ENCODE results near the gene SGK2. TPM values are rescaled to one million over a fixed set of nuclear protein-coding genes. Genes with fewer than 3 reads are reported as not detected.

Gene SGK2
- total and polyA plus RNA-seq, 5 donors = 0.21 to 3.6 (median 1.6) TPM; not detected in 1

DNA sequence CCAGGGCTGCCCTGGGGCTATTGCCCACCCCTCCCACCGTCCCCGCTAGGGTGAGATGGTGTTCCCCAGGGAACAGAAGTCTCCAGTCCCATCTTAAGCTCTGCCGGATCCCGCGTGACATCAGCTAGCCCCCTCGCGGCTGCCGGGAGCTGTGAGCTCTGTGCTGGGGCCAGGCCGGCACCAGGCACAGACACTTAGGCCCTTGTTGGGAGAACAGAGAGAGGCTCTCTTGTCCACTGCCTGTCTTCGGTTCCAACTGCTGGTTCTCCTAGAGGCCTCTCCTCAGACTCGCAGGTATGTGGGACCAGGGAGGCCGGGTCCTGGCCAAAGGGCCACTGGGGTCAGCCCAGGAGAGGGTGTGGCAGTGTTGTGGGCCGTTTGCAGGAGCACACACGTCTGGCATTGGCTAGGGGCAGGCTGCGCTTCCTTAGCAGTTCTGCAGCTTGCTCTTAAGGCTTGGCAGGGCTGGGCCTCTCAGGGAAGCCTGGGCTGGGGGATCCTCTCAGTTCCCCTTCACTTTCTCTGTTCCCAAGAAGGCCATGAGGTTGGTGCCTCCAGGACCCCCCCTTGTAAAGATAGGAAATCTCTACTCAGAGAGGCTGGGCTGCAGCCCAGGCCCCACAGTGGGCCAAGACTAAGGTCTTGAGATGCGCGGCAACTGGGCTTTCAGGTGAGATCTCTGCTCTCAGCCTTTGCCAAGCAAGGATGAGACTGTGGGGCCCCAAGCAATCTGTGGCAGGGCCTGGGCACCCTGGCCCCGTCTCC lies 6.3 kb downstream of the SGK2 start:
- Histone ChIP-seq H3K4me3 (ENCODE audit: low read length) (no peak overlapping the region), H3K4me1 (ENCODE audit: control insufficient read depth, insufficient read depth, low read length) (no peaks in the 10 kb centered on the region), H3K27me3 (ENCODE audit: control insufficient read depth, insufficient read depth) (no peaks in the 10 kb centered on the region), H3K27ac (ENCODE audit: low read length) (no peak overlapping the region), H3K9me3 (ENCODE audit: control insufficient read depth, low read length) (no peaks in the 10 kb centered on the region)
- intact Hi-C loops (cut with DNase I) = no loop called here
- WGBS = 74% methylated on average over 18 of the region's 18 CpGs
- no peak for ATAC-seq
- DNase-seq = no peak

GRCh38 chr20:43565758-43566104 lies 6.9 kb downstream of the SGK2 start:
- H3K4me1 ChIP-seq (ENCODE audit: control insufficient read depth, insufficient read depth, low read length) = no peaks in the 10 kb centered on the region
- DNase-seq = no peak
- no peaks in the 10 kb centered on the region for H3K27me3 ChIP-seq (ENCODE audit: control insufficient read depth, insufficient read depth)
- no peak for ATAC-seq
- H3K4me3 ChIP-seq (ENCODE audit: low read length) = no peak overlapping the region
- intact Hi-C loops (cut with DNase I) = no loop called here
- WGBS = 80% methylated on average over 4 of the region's 4 CpGs
- H3K27ac ChIP-seq (ENCODE audit: low read length) = no peak overlapping the region
- H3K9me3 ChIP-seq (ENCODE audit: control insufficient read depth, low read length) = no peaks in the 10 kb centered on the region

DNA sequence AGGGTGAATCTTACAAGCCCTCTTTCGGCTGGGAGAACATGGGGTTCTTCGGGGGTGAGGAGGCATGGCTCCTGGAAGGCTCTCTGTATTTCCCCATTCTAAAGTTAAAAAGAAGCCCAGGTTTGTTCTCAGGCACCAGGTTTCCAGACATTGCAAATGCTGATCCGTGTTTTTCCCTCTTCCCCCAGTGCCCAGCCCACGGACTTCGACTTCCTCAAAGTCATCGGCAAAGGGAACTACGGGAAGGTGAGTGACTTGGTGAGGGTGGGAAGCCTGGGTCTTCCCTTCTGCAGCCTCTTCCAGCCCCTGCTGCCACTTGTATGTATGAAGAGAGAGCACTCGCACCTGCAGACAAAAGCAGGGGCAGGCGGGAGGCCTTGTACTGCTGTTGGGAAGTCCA lies 8.7 kb downstream of the SGK2 start:
- Histone ChIP-seq H3K9me3 (ENCODE audit: control insufficient read depth, low read length) (no peaks in the 10 kb centered on the region), H3K4me3 (ENCODE audit: low read length) (no peak overlapping the region), H3K4me1 (ENCODE audit: control insufficient read depth, insufficient read depth, low read length) (no peaks in the 10 kb centered on the region), H3K27ac (ENCODE audit: low read length) (no peak overlapping the region), H3K27me3 (ENCODE audit: control insufficient read depth, insufficient read depth) (no peaks in the 10 kb centered on the region)
- DNase-seq (no peak), ATAC-seq (no peak)
- 82% methylated on average over 9 of the region's 9 CpGs for WGBS
- intact Hi-C loops (cut with DNase I) = no loop called here

DNA sequence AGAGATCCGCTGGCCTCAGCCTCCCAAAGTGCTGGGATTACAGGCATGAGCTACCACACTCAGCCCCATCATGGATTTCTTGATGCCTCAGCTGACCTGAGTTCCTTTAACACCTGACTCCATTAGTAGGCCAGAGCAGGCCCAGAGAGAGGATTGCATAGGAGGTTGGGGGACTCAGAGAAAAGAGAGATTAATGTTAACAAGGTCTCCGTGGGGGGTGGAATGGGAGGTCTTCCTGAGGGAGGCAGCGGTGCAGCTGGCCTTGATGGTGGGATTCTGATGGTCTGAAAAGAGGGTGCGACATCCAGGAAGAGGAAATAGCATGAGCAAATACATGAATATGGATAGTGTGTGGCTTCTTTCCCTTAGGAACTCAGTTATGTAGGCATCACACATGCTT lies 9.9 kb downstream of the SGK2 start:
- 90% methylated on average over 4 of the region's 4 CpGs for WGBS
- Histone ChIP-seq H3K27ac (ENCODE audit: low read length) (no peak overlapping the region), H3K4me1 (ENCODE audit: control insufficient read depth, insufficient read depth, low read length) (no peaks in the 10 kb centered on the region), H3K27me3 (ENCODE audit: control insufficient read depth, insufficient read depth) (no peaks in the 10 kb centered on the region), H3K4me3 (ENCODE audit: low read length) (no peak overlapping the region), H3K9me3 (ENCODE audit: control insufficient read depth, low read length) (no peaks in the 10 kb centered on the region)
- ATAC-seq (no peak), DNase-seq (no peak)
- intact Hi-C loops (cut with DNase I) = no loop called here

DNA sequence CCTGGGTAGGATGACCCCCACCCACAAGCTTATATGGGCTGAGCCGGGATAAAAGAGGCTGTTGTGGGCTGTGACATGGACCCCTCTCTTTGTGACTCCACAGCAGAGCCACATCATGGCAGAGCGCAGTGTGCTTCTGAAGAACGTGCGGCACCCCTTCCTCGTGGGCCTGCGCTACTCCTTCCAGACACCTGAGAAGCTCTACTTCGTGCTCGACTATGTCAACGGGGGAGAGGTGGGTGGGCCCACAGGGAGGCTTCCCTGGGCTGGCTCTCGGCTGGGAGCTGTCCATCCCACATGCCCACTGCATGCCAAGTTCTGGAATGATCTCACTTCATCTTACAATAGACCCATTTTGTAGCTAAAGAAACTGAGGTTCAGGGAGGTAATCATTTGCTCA lies 10.5 kb downstream of the SGK2 start:
- DNase-seq (no peak), ATAC-seq (no peak)
- Histone ChIP-seq H3K27me3 (ENCODE audit: control insufficient read depth, insufficient read depth) (no peaks in the 10 kb centered on the region), H3K27ac (ENCODE audit: low read length) (no peak overlapping the region), H3K4me3 (ENCODE audit: low read length) (no peak overlapping the region), H3K9me3 (ENCODE audit: control insufficient read depth, low read length) (no peaks in the 10 kb centered on the region), H3K4me1 (ENCODE audit: control insufficient read depth, insufficient read depth, low read length) (no peaks in the 10 kb centered on the region)
- intact Hi-C loops (cut with DNase I) = no loop called here
- 92% methylated on average over 10 of the region's 10 CpGs for WGBS

GRCh38 chr20:43570496-43570895 lies 11.7 kb downstream of the SGK2 start:
- Histone ChIP-seq H3K9me3 (ENCODE audit: control insufficient read depth, low read length) (no peaks in the 10 kb centered on the region), H3K27me3 (ENCODE audit: control insufficient read depth, insufficient read depth) (no peaks in the 10 kb centered on the region), H3K4me1 (ENCODE audit: control insufficient read depth, insufficient read depth, low read length) (no peaks in the 10 kb centered on the region), H3K27ac (ENCODE audit: low read length) (no peak overlapping the region), H3K4me3 (ENCODE audit: low read length) (no peak overlapping the region)
- ATAC-seq (no peak), DNase-seq (no peak)
- 88% methylated on average over 10 of the region's 10 CpGs for WGBS
- intact Hi-C loops (cut with DNase I) = no loop called here

GRCh38 chr20:43571310-43571709 lies 12.5 kb downstream of the SGK2 start:
- ATAC-seq = no peak
- Histone ChIP-seq H3K27ac (ENCODE audit: low read length) (no peak overlapping the region), H3K9me3 (ENCODE audit: control insufficient read depth, low read length) (no peaks in the 10 kb centered on the region), H3K4me3 (ENCODE audit: low read length) (no peak overlapping the region), H3K4me1 (ENCODE audit: control insufficient read depth, insufficient read depth, low read length) (no peaks in the 10 kb centered on the region), H3K27me3 (ENCODE audit: control insufficient read depth, insufficient read depth) (no peaks in the 10 kb centered on the region)
- intact Hi-C loops (cut with DNase I) = no loop called here
- WGBS = 95% methylated on average over 3 of the region's 3 CpGs
- no peak for DNase-seq

GRCh38 chr20:43571771-43572170 lies 12.9 kb downstream of the SGK2 start:
- ATAC-seq (no peak), DNase-seq (no peak)
- Histone ChIP-seq H3K27me3 (ENCODE audit: control insufficient read depth, insufficient read depth) (no peaks in the 10 kb centered on the region), H3K27ac (ENCODE audit: low read length) (no peak overlapping the region), H3K4me1 (ENCODE audit: control insufficient read depth, insufficient read depth, low read length) (no peaks in the 10 kb centered on the region), H3K4me3 (ENCODE audit: low read length) (no peak overlapping the region), H3K9me3 (ENCODE audit: control insufficient read depth, low read length) (no peaks in the 10 kb centered on the region)
- intact Hi-C loops (cut with DNase I) = no loop called here
- WGBS = 89% methylated on average over 6 of the region's 6 CpGs

DNA sequence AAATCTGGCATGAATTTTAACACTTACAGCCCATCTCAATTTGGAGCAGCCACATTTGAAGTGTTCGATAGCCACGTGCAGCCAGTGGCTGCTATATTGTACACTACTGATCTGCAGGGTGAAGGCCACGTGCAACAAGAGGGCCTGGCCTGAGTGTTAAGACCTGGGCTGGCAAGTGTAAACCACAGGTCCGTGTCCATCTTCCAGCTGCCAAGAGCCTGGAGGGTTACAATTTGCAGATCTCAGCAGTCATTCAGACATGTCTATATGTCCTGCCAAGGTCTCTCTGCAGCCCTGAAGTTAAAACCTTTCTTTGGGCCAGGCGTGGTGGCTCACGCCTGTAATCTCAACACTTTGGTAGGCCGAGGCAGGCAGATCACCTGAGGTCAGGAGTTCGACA lies 14.1 kb downstream of the SGK2 start:
- H3K27ac ChIP-seq (ENCODE audit: low read length) = no peak overlapping the region
- no peak overlapping the region for H3K4me3 ChIP-seq (ENCODE audit: low read length)
- no peak for DNase-seq
- no peaks in the 10 kb centered on the region for H3K9me3 ChIP-seq (ENCODE audit: control insufficient read depth, low read length)
- WGBS = 91% methylated on average over 8 of the region's 8 CpGs
- H3K27me3 ChIP-seq (ENCODE audit: control insufficient read depth, insufficient read depth) = no peaks in the 10 kb centered on the region
- no peaks in the 10 kb centered on the region for H3K4me1 ChIP-seq (ENCODE audit: control insufficient read depth, insufficient read depth, low read length)
- no peak for ATAC-seq
- intact Hi-C loops (cut with DNase I) = no loop called here

GRCh38 chr20:43576108-43576507 lies 17.3 kb downstream of the SGK2 start:
- WGBS = 74% methylated on average over 10 of the region's 10 CpGs
- no peak for DNase-seq
- no peaks in the 10 kb centered on the region for H3K9me3 ChIP-seq (ENCODE audit: control insufficient read depth, low read length)
- intact Hi-C loops (cut with DNase I) = no loop called here
- no peak for ATAC-seq
- no peaks in the 10 kb centered on the region for H3K4me1 ChIP-seq (ENCODE audit: control insufficient read depth, insufficient read depth, low read length)
- no peak overlapping the region for H3K4me3 ChIP-seq (ENCODE audit: low read length)
- H3K27ac ChIP-seq (ENCODE audit: low read length) = no peak overlapping the region
- H3K27me3 ChIP-seq (ENCODE audit: control insufficient read depth, insufficient read depth) = no peaks in the 10 kb centered on the region

DNA sequence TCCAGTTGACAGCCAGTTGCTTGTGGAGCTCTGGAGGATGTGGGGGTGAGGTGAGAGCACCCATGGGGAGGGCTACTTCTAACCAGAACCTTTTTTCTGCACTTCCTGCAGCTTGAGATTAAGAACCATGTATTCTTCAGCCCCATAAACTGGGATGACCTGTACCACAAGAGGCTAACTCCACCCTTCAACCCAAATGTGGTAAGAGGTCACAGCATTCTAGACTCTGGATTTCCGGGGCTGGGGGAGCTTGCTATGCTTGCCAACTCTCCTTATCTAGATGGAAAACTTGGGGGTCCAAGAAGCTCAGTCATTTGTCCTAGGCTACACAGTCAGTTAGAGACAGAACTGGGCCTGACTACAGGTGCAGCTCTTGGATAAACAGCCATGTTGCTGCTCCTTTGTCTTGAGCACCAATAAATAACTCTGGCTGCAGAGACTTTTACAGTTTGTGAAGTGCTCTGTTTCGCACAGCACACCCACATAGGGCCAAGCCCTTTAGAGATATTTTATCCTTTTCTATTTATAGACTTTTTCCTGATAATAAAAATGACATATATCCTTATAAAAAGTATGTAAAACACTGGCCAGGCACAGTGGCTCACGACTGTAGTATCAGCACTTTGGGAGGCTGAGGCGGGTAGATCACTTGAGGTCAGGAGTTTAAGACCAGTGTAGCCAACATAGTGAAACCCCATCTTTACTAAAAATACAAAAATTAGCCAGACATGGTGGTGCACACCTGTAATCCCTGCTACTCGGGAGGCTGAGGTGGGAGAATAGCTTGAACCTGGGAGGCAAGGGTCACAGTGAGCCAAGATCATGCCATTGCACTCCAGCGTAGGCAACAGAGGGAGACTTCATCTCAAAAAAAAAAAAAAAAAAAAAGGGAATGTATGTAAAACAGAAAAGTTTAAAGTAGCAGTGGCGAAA lies 21.3 kb downstream of the SGK2 start:
- WGBS = 67% methylated on average over 7 of the region's 7 CpGs
- intact Hi-C loops (cut with DNase I) = no loop called here
- H3K27me3 ChIP-seq (ENCODE audit: control insufficient read depth, insufficient read depth) = no peaks in the 10 kb centered on the region
- no peak overlapping the region for H3K27ac ChIP-seq (ENCODE audit: low read length)
- H3K4me1 ChIP-seq (ENCODE audit: control insufficient read depth, insufficient read depth, low read length) = no peaks in the 10 kb centered on the region
- DNase-seq (no peak), ATAC-seq (no peak)
- no peak overlapping the region for H3K4me3 ChIP-seq (ENCODE audit: low read length)
- no peaks in the 10 kb centered on the region for H3K9me3 ChIP-seq (ENCODE audit: control insufficient read depth, low read length)

All from right cardiac atrium (tissue), 5 donors.